CD4-positive, alpha-beta memory T cell (primary cell): ENCODE results near the gene PDCD4. TPM values are rescaled to one million over a fixed set of nuclear protein-coding genes. Genes with fewer than 3 reads are reported as not detected.
A peak's percentile ranks its signal among the peaks of the same experiment; 100 is the strongest.

ENCODE experiments used
- CTCF ChIA-PET: fragments of 350-600 bp; sonication (Branson Sonifier 250); formaldehyde crosslinking; loops from one replicate; lab custom pipeline; 2021; ENCODE audit warnings: inconsistent platforms; ENCODE audit not compliant: partially characterized antibody; lab: Charles Lee
- POLR2A ChIA-PET: fragments of 350-600 bp; sonication (Branson Sonifier 250); formaldehyde crosslinking; loops from one replicate; lab custom pipeline; 2021; ENCODE audit not compliant: partially characterized antibody; lab: Charles Lee
- DNase-seq, 5 donors: peaks; one replicate each; pipeline versions ENCODE4 v3.0.0 to v3.0.0-alpha.2; 2020 to 2022; ENCODE audit warnings: mixed read lengths in 1 of 5
- H3K27ac ChIP-seq: one replicate; pipeline ENCODE4 v1.7.0; 2013; ENCODE audit warnings: low read depth, low read length
- H3K27me3 ChIP-seq: 2 replicates; pipeline ENCODE4 v1.7.0; 2013; ENCODE audit warnings: mild to moderate bottlenecking, low read length, moderate library complexity; ENCODE audit not compliant: insufficient read depth
- H3K36me3 ChIP-seq: 2 replicates; pipeline ENCODE4 v1.7.0; 2013; ENCODE audit warnings: mild to moderate bottlenecking, low read length, moderate library complexity; ENCODE audit not compliant: insufficient read depth
- H3K4me1 ChIP-seq: 2 replicates; pipeline ENCODE4 v1.7.0; 2013; ENCODE audit warnings: mild to moderate bottlenecking, low read length, moderate library complexity; ENCODE audit not compliant: insufficient read depth
- H3K4me3 ChIP-seq, 2 donors: one replicate each; pipeline ENCODE4 v1.7.0; 2013; ENCODE audit warnings: low read length in 2 of 2, mild to moderate bottlenecking in 1 of 2
- H3K9me3 ChIP-seq, 2 donors: one replicate each; pipeline ENCODE4 v1.7.0; 2013; ENCODE audit warnings: low read length in 2 of 2, control low read depth in 1 of 2; ENCODE audit not compliant: control insufficient read depth in 1 of 2
- H3K27ac Mint-ChIP-seq, 7 donors: one replicate each; pipeline ENCODE4 v1.8.0; 2020 to 2021; ENCODE audit warnings: mixed read lengths in 7 of 7, mild to moderate bottlenecking in 6 of 7, inconsistent platforms in 3 of 7, moderate library complexity in 3 of 7
- H3K27me3 Mint-ChIP-seq, 2 donors: one replicate each; pipeline ENCODE4 v1.8.0; 2020 to 2021; ENCODE audit warnings: mixed read lengths in 2 of 2
- H3K36me3 Mint-ChIP-seq, 2 donors: one replicate each; pipeline ENCODE4 v1.8.0; 2020 to 2021; ENCODE audit warnings: mixed read lengths in 2 of 2, inconsistent platforms in 1 of 2, mild to moderate bottlenecking in 1 of 2
- H3K4me1 Mint-ChIP-seq, 4 donors: one replicate each; pipeline ENCODE4 v1.8.0; 2020 to 2021; ENCODE audit warnings: mixed read lengths in 4 of 4, mild to moderate bottlenecking in 1 of 4
- H3K4me3 Mint-ChIP-seq, 8 donors: one replicate each; pipeline ENCODE4 v1.8.0; 2020 to 2021; ENCODE audit warnings: mixed read lengths in 8 of 8, mild to moderate bottlenecking in 7 of 8, moderate library complexity in 6 of 8, inconsistent platforms in 3 of 8
- H3K9me3 Mint-ChIP-seq, 8 donors: one replicate each; pipeline ENCODE4 v1.8.0; 2020 to 2021; ENCODE audit warnings: mixed read lengths in 8 of 8, mild to moderate bottlenecking in 5 of 8, inconsistent platforms in 3 of 8, moderate library complexity in 1 of 8
- intact Hi-C: fragments of 100-400 bp; cut with micrococcal nuclease; formaldehyde crosslinking; loops from one replicate; pipeline ENCODE4 v1.15.1; 2023
- polyA plus RNA-seq, 2 donors: library from polyadenylated mRNA; unstranded; fragments of 300-500 nt; fragmentation: Illumina TruSeq; gene quantifications; one replicate each; pipeline ENCODE4 v1.2.3, GENCODE V29; 2021
- total RNA-seq, 2 experiments: library from RNA; stranded (reverse); gene quantifications; one replicate each; pipeline ENCODE4 v1.2.3, GENCODE V29; 2021

Gene PDCD4
- total RNA-seq (100 to 1,000 TPM; 358 to 376 TPM), polyA plus RNA-seq (100 to 1,000 TPM; 329 to 494 TPM)

- peaks cover 78% of the 10 kb centered on the region for H3K4me1 ChIP-seq
- CTCF ChIA-PET: interaction anchor here (0.6 to 2.9 kb wide), 11 partner anchors 9 to 126 kb away, joined by 3 to 29 read pairs (median 4); no protein-coding TSS in a partner anchor
- peak; percentile 89 to 96 (median 92) for DNase-seq
Measured at GRCh38 chr10:110871298-110872084, at the start of gene PDCD4. TSS of gene PDCD4 (plus strand) at chr10:110871928. CDS start at chr10:110876028, 4,100 bp downstream.

DNA sequence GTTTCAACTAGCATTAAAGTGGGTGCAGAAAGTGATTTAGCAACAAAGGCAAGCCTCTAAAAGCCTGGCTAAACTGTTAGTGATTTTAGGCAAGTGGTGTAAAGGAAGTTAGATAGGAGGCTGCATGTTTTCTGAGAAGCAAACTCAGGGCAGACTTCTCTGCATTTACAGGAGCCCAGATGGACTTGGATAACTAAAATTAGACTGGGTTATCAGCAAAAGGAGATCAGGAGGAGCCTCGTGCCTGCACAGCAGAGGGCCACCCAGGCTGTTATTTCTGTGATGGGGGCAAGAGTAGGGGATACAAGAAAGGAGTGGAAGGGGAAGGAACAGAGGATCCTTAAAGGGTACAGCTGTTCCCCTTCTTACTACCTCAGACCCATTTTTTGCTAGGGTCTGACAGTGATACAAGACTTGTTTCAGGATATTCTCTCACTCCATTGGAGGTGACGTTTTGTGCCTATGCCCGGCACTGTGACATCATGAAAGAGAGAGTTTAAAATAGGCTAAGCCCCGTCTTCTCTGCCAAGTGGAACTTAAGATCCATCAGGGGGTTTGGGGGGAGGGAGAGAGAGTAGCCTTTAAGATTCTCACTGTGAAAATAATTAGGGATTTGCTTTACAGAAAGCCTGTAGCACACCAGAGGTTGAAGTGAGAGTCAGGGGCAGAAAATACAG, 49.6 kb upstream of the PDCD4 start:
- Mint-ChIP-seq H3K4me3 (no peak overlapping the region), H3K27ac (peak overlapping the region in 5 of 7 donors; percentile 15 to 89 (median 73)), H3K27me3 (no peaks in the 10 kb centered on the region), H3K36me3 (no peaks in the 10 kb centered on the region), H3K4me1 (peaks cover 8 to 24% (median 9%) of the 10 kb centered on the region in 4 donors), H3K9me3 (no peaks in the 10 kb centered on the region)
- DNase-seq: no peak
- Histone ChIP-seq H3K36me3 (no peaks in the 10 kb centered on the region), H3K4me3 (no peak overlapping the region), H3K27ac (no peak overlapping the region), H3K9me3 (no peaks in the 10 kb centered on the region), H3K27me3 (no peaks in the 10 kb centered on the region), H3K4me1 (no peaks in the 10 kb centered on the region)
- ChIA-PET CTCF (interaction anchor here (1.4 to 1.6 kb wide), 2 partner anchors 9 to 12 kb away, joined by 3 to 4 read pairs; no protein-coding TSS in a partner anchor), POLR2A (interaction anchor here (1.0 kb wide), 1 partner anchor 20 kb away, joined by 3 read pairs; no protein-coding TSS in a partner anchor)
- intact Hi-C loops: no loop called here

More at GRCh38 chr10:110871298-110872084, at the start of gene PDCD4:
- H3K9me3 ChIP-seq: no peaks in the 10 kb centered on the region
- H3K4me3 Mint-ChIP-seq: peak within 1 kb of the TSS; percentile 96 to 99 (median 96)
- peak within 1 kb of the TSS; percentile 67 to 95 for H3K4me3 ChIP-seq
- intact Hi-C loops: loop anchor here (1.0 to 2.0 kb wide), 8 partner anchors 7 to 125 kb away; partner anchors contain the start of genes BBIP1 and SHOC2
- no peaks in the 10 kb centered on the region for H3K27me3 Mint-ChIP-seq
- peak within 1 kb of the TSS; percentile 98 for H3K27ac ChIP-seq
- POLR2A ChIA-PET: interaction anchor here (0.6 to 4.1 kb wide), 26 partner anchors 9 to 199 kb away, joined by 3 to 214 read pairs (median 4); partner anchors contain the start of genes BBIP1 and SHOC2
- H3K27ac Mint-ChIP-seq: peak within 1 kb of the TSS; percentile 91 to 100 (median 99)
- peaks cover 0 to 3% (median 0%) of the 10 kb centered on the region in 8 donors for H3K9me3 Mint-ChIP-seq
- H3K36me3 ChIP-seq: no peaks in the 10 kb centered on the region
- H3K4me1 Mint-ChIP-seq: peaks cover 44 to 86% (median 62%) of the 10 kb centered on the region in 4 donors
- no peaks in the 10 kb centered on the region for H3K27me3 ChIP-seq
- peaks cover 5 to 35% of the 10 kb centered on the region in 2 donors for H3K36me3 Mint-ChIP-seq

DNA sequence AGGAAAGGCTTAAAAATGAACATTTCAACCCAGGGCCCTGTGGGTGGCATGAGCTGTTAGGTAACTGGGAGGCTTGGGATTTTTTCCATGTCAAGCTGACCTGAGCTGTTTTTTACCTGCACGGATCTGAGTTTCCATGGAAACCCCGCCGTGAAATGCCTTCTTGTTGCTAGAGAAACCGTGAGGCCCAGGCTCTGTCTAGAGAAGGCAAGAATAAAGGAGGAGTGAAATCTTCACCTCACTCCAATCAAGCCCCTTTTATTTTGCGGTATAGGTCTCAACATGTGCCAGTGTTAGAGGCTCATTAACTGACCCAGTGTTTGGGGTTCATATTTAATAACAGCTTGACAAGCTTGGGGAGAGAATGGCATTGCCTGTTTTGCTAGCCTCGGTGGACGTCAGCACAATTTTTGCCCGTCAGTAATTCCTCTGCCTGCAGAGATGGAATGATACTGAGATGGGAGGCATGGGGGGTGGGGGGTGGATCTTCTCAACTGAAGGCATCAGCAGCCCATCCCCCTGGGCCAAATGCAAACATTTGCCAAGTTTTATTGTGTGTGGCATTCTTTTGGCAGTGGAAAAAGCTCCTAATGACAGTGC, 48.9 kb upstream of the PDCD4 start:
- no peaks in the 10 kb centered on the region for H3K27me3 ChIP-seq
- Mint-ChIP-seq H3K27ac (peak overlapping the region in 2 of 7 donors; percentile 53 to 63), H3K36me3 (no peaks in the 10 kb centered on the region), H3K4me1 (peaks cover 4 to 18% (median 5%) of the 10 kb centered on the region in 4 donors), H3K9me3 (no peaks in the 10 kb centered on the region), H3K27me3 (no peaks in the 10 kb centered on the region), H3K4me3 (no peak overlapping the region)
- no peaks in the 10 kb centered on the region for H3K36me3 ChIP-seq
- ChIA-PET POLR2A (interaction anchor here (0.8 to 1.0 kb wide), 2 partner anchors 21 to 35 kb away, joined by 3 read pairs; no protein-coding TSS in a partner anchor), CTCF (interaction anchor here (0.7 to 1.6 kb wide), 3 partner anchors 10 to 49 kb away, joined by 3 to 4 read pairs (median 3); no protein-coding TSS in a partner anchor)
- intact Hi-C loops: no loop called here
- H3K27ac ChIP-seq: no peak overlapping the region
- H3K4me3 ChIP-seq: no peak overlapping the region
- H3K9me3 ChIP-seq: no peaks in the 10 kb centered on the region
- no peak for DNase-seq
- no peaks in the 10 kb centered on the region for H3K4me1 ChIP-seq

DNA sequence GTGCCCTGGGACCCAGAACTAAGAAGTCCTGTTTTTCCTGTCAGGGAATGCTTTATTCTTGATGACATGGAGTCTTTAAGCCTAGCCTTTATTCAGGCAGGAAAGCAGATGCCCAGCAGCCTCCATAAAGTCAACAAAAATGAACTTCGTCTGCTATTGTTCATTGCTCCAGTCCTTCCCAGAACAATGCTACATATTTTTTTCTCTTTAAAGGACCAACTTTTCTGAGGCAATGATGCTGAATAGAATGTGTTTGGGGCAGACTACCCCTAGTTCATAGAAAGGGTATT, 47.6 kb upstream of the PDCD4 start:
- no peak overlapping the region for H3K27ac ChIP-seq
- no peaks in the 10 kb centered on the region for H3K9me3 ChIP-seq
- no peak for DNase-seq
- CTCF ChIA-PET: no interaction called here
- Mint-ChIP-seq H3K4me3 (no peak overlapping the region), H3K36me3 (no peaks in the 10 kb centered on the region), H3K4me1 (peaks cover 4 to 11% (median 5%) of the 10 kb centered on the region in 4 donors), H3K9me3 (no peaks in the 10 kb centered on the region), H3K27me3 (no peaks in the 10 kb centered on the region), H3K27ac (peak overlapping the region in 1 of 7 donors; percentile 3)
- intact Hi-C loops: no loop called here
- H3K4me3 ChIP-seq: no peak overlapping the region
- H3K4me1 ChIP-seq: no peaks in the 10 kb centered on the region
- H3K27me3 ChIP-seq: no peaks in the 10 kb centered on the region
- POLR2A ChIA-PET: no interaction called here
- H3K36me3 ChIP-seq: no peaks in the 10 kb centered on the region

DNA sequence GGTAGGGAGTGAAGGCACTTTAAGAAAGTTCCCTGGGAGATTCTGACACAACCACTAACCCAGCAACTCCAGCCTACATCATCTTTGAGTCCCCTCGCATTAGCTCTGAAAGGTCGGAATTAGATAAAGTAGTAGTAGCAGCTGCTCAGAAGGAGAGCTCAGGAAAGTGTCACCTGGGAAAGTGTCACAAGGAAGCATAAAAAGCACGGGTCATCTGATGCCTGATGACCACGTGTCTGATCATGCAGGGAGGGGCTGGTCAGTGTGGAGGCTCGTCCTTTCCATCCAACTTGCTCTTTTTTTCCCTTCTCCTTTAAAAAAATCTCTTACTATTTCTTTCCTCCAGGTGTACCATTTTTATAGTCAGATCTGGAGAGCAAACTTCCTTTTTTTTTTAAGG, 47.1 kb upstream of the PDCD4 start:
- no peak overlapping the region for H3K4me3 ChIP-seq
- Mint-ChIP-seq H3K9me3 (no peaks in the 10 kb centered on the region), H3K27me3 (no peaks in the 10 kb centered on the region), H3K27ac (peak overlapping the region in 2 of 7 donors; percentile 3 to 16), H3K36me3 (no peaks in the 10 kb centered on the region), H3K4me3 (no peak overlapping the region), H3K4me1 (peaks cover 4 to 8% (median 5%) of the 10 kb centered on the region in 4 donors)
- intact Hi-C loops: no loop called here
- CTCF ChIA-PET: no interaction called here
- no peaks in the 10 kb centered on the region for H3K4me1 ChIP-seq
- DNase-seq: no peak
- POLR2A ChIA-PET: no interaction called here
- H3K9me3 ChIP-seq: no peaks in the 10 kb centered on the region
- no peaks in the 10 kb centered on the region for H3K27me3 ChIP-seq
- H3K36me3 ChIP-seq: no peaks in the 10 kb centered on the region
- no peak overlapping the region for H3K27ac ChIP-seq

DNA sequence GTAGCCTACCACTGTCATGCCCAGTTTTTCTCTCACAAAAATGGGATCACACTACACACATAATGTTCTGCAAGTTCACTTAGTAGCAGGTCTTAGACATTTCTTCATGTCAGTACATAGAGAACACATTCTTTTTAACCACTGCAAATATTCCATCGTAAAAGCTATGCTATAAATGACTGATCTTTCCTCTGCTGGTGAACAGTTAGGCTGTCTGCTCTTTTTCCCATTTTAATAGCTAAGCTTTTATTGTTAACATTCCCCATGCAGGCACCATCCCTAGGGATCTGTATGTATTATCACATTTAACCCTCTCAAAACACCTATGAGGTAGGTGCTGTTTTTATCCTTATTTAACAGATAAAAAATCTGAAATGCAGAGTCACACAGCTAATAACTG, 46.2 kb upstream of the PDCD4 start:
- CTCF ChIA-PET: no interaction called here
- Mint-ChIP-seq H3K36me3 (no peaks in the 10 kb centered on the region), H3K9me3 (no peaks in the 10 kb centered on the region), H3K27ac (no peak overlapping the region), H3K4me1 (peaks cover 4 to 8% (median 5%) of the 10 kb centered on the region in 4 donors), H3K27me3 (no peaks in the 10 kb centered on the region), H3K4me3 (no peak overlapping the region)
- no peak overlapping the region for H3K4me3 ChIP-seq
- no peaks in the 10 kb centered on the region for H3K9me3 ChIP-seq
- POLR2A ChIA-PET: interaction anchor here (0.6 to 0.9 kb wide), 2 partner anchors 8 to 243 kb away, joined by 3 to 4 read pairs; no protein-coding TSS in a partner anchor
- H3K4me1 ChIP-seq: no peaks in the 10 kb centered on the region
- H3K27me3 ChIP-seq: no peaks in the 10 kb centered on the region
- DNase-seq: no peak
- no peaks in the 10 kb centered on the region for H3K36me3 ChIP-seq
- intact Hi-C loops: no loop called here
- H3K27ac ChIP-seq: no peak overlapping the region
